Measurements from ENCODE around the gene GPSM1.
"Not testable (repeated sequence)": the region's sequence is repeated elsewhere in the genome, so short reads cannot be mapped to it uniquely, and the experiment has no call there.

DNA sequence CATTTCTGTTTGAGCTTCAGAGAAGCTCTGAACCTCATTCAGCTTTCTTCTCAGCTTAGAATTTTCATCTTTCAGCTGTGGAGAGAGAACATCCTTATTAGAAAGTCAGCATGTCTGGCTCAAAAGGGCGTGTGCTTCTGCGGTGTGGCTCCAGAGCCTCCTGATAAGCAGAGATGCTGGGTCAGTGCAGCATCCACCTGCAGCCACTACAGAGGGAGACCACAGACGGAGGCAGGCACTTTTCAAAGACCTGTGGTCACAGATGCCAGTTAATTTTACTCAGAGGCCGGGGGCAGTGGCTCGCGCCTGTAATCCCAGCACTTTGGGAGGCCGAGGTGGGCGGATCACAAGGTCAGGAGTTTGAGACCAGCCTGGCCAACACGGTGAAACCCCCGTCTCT lies 78.6 kb downstream of the GPSM1 start:
- not testable (repeated sequence) for TF ChIP-seq POLR2A (IDR thresholded peaks at IDR 0.05)
- TF ChIP-seq, protein P1, sequence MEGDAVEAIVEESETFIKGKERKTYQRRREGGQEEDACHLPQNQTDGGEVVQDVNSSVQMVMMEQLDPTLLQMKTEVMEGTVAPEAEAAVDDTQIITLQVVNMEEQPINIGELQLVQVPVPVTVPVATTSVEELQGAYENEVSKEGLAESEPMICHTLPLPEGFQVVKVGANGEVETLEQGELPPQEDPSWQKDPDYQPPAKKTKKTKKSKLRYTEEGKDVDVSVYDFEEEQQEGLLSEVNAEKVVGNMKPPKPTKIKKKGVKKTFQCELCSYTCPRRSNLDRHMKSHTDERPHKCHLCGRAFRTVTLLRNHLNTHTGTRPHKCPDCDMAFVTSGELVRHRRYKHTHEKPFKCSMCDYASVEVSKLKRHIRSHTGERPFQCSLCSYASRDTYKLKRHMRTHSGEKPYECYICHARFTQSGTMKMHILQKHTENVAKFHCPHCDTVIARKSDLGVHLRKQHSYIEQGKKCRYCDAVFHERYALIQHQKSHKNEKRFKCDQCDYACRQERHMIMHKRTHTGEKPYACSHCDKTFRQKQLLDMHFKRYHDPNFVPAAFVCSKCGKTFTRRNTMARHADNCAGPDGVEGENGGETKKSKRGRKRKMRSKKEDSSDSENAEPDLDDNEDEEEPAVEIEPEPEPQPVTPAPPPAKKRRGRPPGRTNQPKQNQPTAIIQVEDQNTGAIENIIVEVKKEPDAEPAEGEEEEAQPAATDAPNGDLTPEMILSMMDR (IDR thresholded peaks at IDR 0.05): not testable (repeated sequence)

Data from tibial nerve (tissue), 3 donors.